Caki2 (cell line): ENCODE data around the gene PIGQ. TPM values are rescaled to one million over a fixed set of nuclear protein-coding genes. Genes with fewer than 3 reads are reported as not detected.

Experiments
- DNase-seq: peaks from one replicate; pipeline ENCODE4 v3.0.0-alpha.2; 2015; ENCODE audit warnings: low read depth
- in situ Hi-C: cut with HindIII; loops from 2 replicates; pipeline ENCODE4 v1.10.0; 2016; ENCODE audit warnings: low sequenced_read_pairs, low pct_unique_long_range_greater_than_20kb, mixed read lengths
- total RNA-seq: library from RNA; depleted of rRNA; stranded (reverse); fragments of >200 nt; shearing (Covaris generic); gene quantifications from 2 replicates; pipeline ENCODE4 v1.2.3, GENCODE V29; 2014; ENCODE audit warnings: low replicate concordance

PIGQ gene
- total RNA-seq, 1 experiment from 2014 or later = 53.4 TPM

GRCh38 chr16:531494-532125 is 38.2 kb upstream of the PIGQ start:
- in situ Hi-C loops = no loop called here
- no peak for DNase-seq

- in situ Hi-C loops = no loop called here
- no peak for DNase-seq
Measured at GRCh38 chr16:533391-534123, 36.2 kb upstream of the PIGQ start.

DNA sequence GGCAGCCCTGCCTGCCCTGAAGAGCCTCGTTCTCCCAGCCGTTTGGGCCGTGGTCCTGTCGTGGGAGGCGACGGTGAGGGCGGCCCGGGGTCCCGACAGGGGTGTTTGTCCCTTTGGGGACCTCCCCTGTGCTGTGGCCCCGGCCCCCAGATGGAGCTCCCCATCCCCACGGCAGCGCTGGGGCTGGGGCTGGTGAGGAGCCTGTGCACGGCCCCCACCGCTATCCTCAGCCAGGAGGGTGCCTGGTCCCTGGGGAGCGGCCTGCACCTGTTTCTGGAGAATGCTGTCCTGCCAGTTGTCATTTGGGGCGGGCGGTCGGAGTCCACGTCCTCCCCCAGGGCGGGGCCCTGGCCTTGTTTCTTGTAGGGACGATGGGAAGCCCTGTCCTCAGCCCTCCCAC is 35.6 kb upstream of the PIGQ start:
- no peak for DNase-seq
- in situ Hi-C loops = no loop called here

DNA sequence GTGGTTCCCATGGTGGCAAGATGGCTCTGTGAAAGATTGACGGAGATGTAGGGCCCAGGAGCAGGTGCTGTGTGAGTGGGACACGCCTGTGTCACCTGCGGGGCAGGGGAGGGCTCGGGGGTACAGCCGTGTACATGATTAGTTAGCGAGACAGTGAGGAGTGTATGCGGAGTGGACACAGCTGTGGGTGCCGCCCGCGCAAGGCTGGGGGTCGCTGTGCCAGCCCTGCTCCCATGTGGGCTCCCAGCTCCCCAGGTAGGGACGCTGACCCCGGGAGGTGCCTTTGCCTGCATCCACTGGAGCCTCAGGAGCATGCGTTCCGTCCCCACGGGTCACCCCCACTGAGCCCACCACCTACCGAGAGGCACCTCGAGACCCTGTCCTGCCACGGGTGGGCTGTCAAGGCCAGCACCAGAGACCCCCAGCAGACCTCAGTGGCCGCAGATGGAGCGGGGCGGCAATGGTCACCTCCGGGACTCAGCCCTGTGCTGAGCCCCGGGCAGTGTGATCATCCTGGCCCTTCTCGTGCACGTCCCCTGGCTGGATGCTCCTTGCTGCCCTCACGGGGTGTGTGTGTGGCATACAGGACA is 34.8 kb upstream of the PIGQ start:
- in situ Hi-C loops = no loop called here

GRCh38 chr16:535446-536405 is 34.0 kb upstream of the PIGQ start:
- in situ Hi-C loops = no loop called here
- DNase-seq = peak; percentile 93

More for the DNA sequence above, 34.8 kb upstream of the PIGQ start:
- DNase-seq = no peak

DNA sequence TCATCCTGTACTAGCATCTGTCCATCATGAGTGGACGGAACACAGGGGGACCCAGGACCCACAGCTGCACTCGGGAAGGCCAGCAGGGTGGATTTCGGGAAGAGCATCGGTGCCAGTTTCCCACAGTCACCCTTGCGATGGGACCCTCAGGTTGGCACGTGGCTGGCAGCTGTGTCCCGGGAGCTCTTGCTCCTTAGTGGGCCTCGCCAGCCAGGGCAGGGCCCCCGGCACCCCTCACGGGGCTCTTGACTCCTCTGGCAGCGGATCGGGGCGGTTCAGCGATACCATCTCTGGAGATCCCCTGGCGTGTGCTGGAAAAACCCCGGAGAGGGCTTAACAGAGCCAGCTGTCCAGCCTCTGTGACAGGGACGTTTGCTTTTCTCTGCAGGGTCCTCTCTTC is 33.0 kb upstream of the PIGQ start:
- in situ Hi-C loops = no loop called here
- no peak for DNase-seq

DNA sequence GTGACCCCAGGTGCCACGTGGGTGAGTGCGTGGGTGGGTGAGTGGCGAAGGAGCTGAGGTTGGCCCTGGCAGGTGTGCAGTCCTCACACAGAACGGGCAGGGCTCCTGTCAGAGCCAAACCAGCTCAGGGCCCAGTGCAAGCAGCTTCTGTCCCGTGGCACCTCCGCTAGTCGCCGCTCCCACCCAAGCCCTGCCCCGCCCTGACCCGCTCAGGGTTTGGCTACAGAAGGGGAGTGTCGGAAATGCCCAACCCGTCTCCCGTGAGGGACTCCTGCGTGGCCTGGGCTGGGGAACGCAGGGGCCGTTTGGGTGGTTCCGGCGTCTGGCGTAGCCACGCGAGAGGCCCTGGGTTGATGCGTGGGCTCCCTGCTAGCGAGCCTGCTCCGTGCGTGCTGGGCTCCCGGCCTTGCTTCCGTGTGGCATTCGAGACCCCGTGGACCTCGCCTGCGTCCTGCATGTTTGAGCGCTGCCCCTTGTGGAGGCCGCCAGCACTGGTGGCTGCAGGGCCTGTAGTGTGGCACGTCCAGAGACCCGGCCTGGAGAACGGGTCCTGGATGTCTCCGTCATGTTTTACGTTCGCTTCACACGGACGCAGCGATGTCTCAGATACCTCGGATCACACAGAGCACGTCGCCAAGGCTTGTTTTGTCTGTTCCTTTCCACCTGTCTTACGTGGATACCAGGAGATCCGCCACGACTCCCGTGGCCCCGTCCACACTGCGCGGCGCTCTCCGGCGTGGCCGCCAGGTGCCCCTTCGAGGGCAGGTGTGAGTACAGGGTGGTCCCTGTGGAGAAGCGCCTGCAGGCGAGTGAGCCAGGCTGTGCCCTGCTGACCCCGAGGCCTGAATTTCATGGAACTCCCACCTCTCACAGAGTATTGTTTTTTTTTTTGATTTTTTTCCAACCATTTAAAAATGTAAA is 32.1 kb upstream of the PIGQ start:
- in situ Hi-C loops = no loop called here
- DNase-seq = no peak

DNA sequence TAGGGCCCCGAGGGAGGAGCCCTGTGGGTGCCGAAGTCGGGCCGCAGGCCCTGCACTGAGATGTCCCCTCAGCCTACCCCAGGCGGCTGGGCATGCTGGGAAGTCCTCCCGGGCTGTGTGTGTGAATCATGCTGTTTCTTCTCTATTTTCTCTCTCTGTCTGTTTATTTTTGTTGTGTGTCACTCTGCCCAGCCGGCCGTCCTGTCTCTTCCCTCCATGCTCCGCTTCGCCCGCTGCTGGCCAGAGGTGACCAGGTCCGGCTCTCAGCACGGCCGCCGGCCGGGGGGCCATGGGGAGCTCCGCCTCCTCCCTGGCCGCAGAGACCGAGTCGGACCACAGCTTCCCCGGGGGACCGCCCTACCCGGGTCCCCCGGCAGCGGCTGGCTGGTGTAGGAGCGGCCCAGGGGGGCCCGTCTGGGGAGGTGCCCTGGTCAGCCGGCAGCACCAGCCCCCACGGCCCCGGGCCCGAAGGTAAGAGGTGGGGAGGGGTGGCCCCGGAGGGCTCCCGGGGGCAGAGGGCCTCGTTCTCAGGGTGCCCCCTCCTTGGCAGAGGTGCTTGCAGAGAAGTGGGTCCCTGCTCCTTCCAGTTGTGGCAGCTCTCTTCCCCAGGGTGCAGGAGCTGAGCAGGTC is 29.8 kb upstream of the PIGQ start:
- DNase-seq = peak; percentile 87

DNA sequence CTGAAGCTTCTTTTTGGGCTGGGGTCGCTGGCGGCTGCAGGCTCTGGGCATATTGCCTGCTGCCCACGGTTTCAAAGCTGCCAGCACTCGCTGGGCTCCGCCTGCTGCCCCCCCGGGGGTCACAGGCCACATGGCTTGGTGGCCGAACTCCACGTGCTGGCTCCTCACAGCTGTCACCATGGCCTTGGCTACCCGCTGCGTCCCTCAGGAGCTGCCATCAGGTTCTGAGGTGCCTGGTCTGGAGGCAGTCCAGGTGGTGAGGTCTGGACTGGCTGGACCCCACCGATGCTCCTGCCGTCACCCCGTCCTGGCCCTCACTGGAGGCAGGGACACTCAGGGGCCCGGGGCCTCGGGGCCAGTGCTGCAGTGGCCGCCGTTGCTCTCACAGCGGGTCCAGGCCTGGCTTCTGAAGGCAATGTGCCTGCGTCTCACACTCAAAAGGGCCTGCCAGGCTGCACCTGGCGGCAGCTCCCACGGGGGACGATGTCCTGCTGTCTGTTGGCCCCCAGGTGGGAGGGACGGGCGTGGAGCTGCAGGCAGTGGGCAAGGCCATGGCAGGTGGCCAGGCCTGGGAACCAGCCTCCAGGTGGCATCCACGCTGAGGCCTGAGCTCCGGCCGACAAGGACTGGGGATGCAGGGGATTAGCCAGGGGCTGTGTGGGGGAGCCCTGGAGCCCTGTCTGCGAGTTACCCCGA is 29.0 kb upstream of the PIGQ start:
- DNase-seq = no peak
- in situ Hi-C loops = no loop called here

More for the DNA sequence above, 29.8 kb upstream of the PIGQ start:
- in situ Hi-C loops = no loop called here

DNA sequence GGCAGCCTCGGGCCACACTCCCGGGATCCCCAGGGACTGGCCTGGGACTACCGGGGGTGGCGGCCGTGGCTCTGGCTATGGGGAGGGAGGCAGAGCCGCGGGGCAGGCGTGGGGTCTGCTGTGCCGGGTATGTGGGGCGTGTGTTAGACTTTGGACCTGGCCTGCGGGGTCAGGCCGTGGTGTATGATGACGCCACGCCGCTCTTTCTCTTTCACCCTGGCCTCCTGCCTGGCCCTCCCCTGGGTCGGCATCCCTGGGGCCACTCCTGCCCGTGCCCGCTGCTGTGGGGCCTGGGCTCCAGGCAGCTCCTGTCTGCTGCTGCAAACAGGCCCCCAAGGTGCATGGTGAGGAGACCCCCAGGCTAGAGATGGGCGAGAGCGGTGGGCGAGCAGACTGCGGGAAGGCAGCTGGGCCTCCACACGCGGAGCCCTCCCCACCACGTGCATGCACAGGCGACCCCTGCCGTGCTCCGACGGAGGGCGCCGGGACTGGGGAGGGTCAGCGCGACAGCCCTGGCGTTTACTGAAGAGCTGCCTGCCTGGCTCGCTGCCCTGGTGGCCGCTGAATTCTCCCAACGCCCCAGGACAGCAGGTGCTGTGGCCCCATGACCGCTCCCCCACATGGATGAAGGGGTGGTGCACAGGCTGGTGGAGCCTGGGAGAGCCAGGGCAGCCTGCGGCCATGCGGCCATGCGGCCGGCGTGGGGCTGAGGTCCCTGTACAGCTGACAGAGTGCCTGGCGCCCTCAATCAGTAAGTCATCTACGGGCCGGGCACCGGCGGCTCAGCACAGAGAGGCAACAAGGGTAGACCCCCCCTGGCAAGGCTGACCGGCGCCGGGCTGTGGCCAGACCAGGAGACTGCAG is 26.2 kb upstream of the PIGQ start:
- DNase-seq = no peak
- in situ Hi-C loops = no loop called here

DNA sequence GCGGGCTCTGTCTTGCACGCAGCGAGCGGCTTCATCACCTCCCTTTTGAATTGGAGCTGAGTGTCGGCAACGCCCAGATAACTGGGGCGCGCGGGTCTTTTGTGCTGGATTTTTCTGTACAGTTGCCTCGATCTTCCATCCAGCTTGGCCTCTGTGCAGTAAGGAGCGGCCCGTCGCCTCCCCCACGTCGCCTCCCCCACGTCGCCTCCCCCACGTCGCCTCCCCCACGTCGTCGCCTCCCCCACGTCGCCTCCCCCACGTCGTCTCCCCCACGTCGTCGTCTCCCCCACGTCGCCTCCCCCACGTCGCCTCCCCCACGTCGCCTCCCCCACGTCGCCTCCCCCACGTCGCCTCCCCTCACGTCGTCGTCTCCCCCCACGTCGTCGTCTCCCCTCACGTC is 25.3 kb upstream of the PIGQ start:
- in situ Hi-C loops = no loop called here
- no peak for DNase-seq

DNA sequence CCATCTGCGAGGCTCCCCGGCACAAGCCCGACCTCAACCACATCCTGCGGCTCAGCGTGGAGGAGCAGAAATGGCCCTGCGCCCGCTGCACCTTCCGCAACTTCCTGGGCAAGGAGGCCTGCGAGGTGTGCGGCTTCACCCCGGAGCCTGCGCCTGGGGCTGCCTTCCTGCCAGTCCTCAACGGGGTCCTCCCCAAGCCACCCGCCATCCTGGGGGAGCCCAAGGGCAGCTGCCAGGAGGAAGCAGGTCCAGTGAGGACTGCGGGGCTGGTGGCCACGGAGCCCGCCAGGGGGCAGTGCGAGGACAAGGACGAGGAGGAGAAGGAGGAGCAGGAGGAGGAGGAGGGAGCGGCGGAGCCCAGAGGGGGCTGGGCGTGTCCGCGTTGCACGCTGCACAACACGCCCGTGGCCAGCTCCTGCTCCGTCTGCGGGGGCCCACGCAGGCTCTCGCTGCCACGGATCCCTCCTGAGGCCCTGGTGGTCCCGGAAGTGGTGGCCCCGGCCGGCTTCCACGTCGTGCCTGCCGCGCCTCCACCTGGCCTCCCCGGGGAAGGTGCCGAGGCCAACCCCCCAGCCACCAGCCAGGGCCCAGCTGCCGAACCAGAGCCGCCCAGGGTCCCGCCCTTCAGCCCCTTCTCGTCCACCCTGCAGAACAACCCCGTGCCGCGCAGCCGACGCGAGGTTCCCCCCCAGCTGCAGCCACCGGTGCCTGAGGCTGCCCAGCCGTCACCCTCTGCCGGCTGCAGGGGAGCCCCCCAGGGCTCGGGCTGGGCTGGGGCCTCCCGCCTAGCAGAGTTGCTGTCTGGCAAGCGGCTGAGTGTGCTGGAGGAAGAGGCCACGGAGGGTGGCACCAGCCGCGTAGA is 22.6 kb upstream of the PIGQ start:
- in situ Hi-C loops = no loop called here
- DNase-seq = peak; percentile 39

GRCh38 chr16:548586-548985 is 21.2 kb upstream of the PIGQ start:
- no peak for DNase-seq
- in situ Hi-C loops = no loop called here

GRCh38 chr16:549544-550263 is 20.1 kb upstream of the PIGQ start:
- in situ Hi-C loops = no loop called here

More at GRCh38 chr16:549544-550263, 20.1 kb upstream of the PIGQ start:
- DNase-seq = no peak
